ENCODE results near the gene TOX2.

- TF ChIP-seq USF2 (IDR thresholded peaks at IDR 0.05; ENCODE audit: low read depth, low read length) (no peak), SMC3 (IDR thresholded peaks at IDR 0.05; ENCODE audit: low read depth, low read length) (no peak), CTCF (conservative IDR thresholded peaks at IDR 0.05; ENCODE audit: low read depth, low read length) (no peak), BHLHE40 (IDR thresholded peaks at IDR 0.05; ENCODE audit: low read depth, low read length) (no peak), CEBPB (IDR thresholded peaks at IDR 0.05; ENCODE audit: low read depth, low read length) (no peak), POLR2A (IDR thresholded peaks at IDR 0.05; ENCODE audit: low read depth, low read length) (no peak), RAD21 (IDR thresholded peaks at IDR 0.05; ENCODE audit: low read length) (no peak), FOS (IDR thresholded peaks at IDR 0.05; ENCODE audit: low read depth, low read length) (no peak), CHD1 (IDR thresholded peaks at IDR 0.05; ENCODE audit: low read depth, low read length) (no peak)
Measured at GRCh38 chr20:44009679-44009992, 95.0 kb downstream of the TOX2 start.

All from IMR-90 (cell line).